ENCODE data around the gene WDFY3. TPM values are rescaled to one million over a fixed set of nuclear protein-coding genes. Genes with fewer than 3 reads are reported as not detected.

Gene WDFY3
- total RNA-seq, 1 experiment from 2014 or later = 42.7 TPM

GRCh38 chr4:84647312-84647884 is 319.1 kb downstream of the WDFY3 start:
- Mint-ChIP-seq H3K9me3 (ENCODE audit: unreplicated experiment) (no peaks in the 10 kb centered on the region), H3K36me3 (ENCODE audit: insufficient read depth, unreplicated experiment) (peaks cover 32% of the 10 kb centered on the region), H3K27me3 (ENCODE audit: insufficient read depth, unreplicated experiment) (no peaks in the 10 kb centered on the region), H3K27ac (ENCODE audit: unreplicated experiment) (no peak overlapping the region), H3K4me1 (ENCODE audit: low read depth, unreplicated experiment) (no peaks in the 10 kb centered on the region), H3K4me3 (ENCODE audit: unreplicated experiment) (no peak overlapping the region)
- intact Hi-C loops (cut with micrococcal nuclease; ENCODE audit: unreplicated experiment) = no loop called here
- BruUV-seq (replicated peaks) = no TSS peak
- H3K27me3 ChIP-seq (replicated peaks; ENCODE audit: control insufficient read depth, insufficient read depth, low read length) = no peaks in the 10 kb centered on the region
- H3K4me3 ChIP-seq (ENCODE audit: low read depth, low read length) = no peak overlapping the region
- H3K36me3 ChIP-seq (ENCODE audit: control insufficient read depth, insufficient read depth, low read length) = no peaks in the 10 kb centered on the region
- no peaks in the 10 kb centered on the region for H3K9me3 ChIP-seq
- no peak for TF ChIP-seq CTCF (IDR thresholded peaks at IDR 0.05; ENCODE audit: insufficient read depth in 1 of 2, low read depth in 1 of 2, low read length in 1 of 2, severe bottlenecking in 1 of 2, unreplicated experiment in 1 of 2)
- H3K4me1 ChIP-seq = no peaks in the 10 kb centered on the region
- POLR2A ChIA-PET = no interaction called here
- CTCF ChIA-PET = no interaction called here
- DNase-seq = no peak

DNA sequence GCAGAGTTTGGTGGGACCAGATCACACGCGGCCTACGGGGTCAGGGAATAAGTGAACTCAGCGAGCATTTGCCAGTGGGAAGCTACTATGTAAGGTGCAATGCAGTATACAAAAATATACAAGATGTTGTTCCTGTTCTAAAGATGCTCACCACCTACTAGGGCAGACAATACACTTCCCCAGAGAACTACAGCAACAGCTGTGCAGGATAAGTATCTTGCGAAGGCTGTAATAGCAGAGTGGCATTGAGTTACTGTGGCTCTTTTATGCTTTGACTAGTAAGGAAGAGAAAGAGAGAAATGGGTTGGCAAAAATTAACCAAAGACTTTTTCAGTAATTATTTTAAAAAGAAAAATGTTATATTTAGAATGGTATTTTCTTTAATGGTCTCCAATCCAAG is 322.4 kb downstream of the WDFY3 start:
- intact Hi-C loops (cut with micrococcal nuclease; ENCODE audit: unreplicated experiment) = no loop called here
- Histone ChIP-seq H3K9me3 (no peaks in the 10 kb centered on the region), H3K4me3 (ENCODE audit: low read depth, low read length) (no peak overlapping the region), H3K4me1 (no peaks in the 10 kb centered on the region), H3K36me3 (ENCODE audit: control insufficient read depth, insufficient read depth, low read length) (no peaks in the 10 kb centered on the region), H3K27me3 (replicated peaks; ENCODE audit: control insufficient read depth, insufficient read depth, low read length) (no peaks in the 10 kb centered on the region)
- Mint-ChIP-seq H3K27ac (ENCODE audit: unreplicated experiment) (no peak overlapping the region), H3K36me3 (ENCODE audit: insufficient read depth, unreplicated experiment) (peaks cover 20% of the 10 kb centered on the region), H3K27me3 (ENCODE audit: insufficient read depth, unreplicated experiment) (no peaks in the 10 kb centered on the region), H3K9me3 (ENCODE audit: unreplicated experiment) (no peaks in the 10 kb centered on the region), H3K4me3 (ENCODE audit: unreplicated experiment) (no peak overlapping the region), H3K4me1 (ENCODE audit: low read depth, unreplicated experiment) (no peaks in the 10 kb centered on the region)
- ChIA-PET CTCF (no interaction called here), POLR2A (no interaction called here)
- no peak for TF ChIP-seq CTCF (IDR thresholded peaks at IDR 0.05; ENCODE audit: insufficient read depth in 1 of 2, low read depth in 1 of 2, low read length in 1 of 2, severe bottlenecking in 1 of 2, unreplicated experiment in 1 of 2)
- no peak for DNase-seq
- no TSS peak for BruUV-seq (replicated peaks)

DNA sequence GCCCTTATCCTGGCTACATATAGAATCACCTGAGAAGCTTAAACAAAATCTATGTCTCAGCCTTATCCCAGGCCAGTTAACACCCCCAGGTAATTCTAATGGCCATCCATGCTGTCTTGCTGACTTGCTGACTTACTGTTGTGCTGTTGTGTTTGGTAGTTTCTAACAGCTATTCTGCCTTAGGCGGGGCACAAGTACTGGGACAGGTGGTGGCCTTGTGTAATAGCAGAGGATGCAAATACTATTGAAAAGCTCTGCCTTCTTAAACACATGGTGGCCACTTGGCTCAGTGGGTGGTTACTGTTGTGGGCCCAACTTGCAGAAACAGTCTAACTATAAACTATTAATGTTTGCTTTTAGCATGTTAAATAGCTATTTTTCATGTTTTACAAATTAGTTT is 327.3 kb downstream of the WDFY3 start:
- CTCF ChIA-PET = no interaction called here

More for the DNA sequence above, 327.3 kb downstream of the WDFY3 start:
- Histone ChIP-seq H3K27me3 (replicated peaks; ENCODE audit: control insufficient read depth, insufficient read depth, low read length) (no peaks in the 10 kb centered on the region), H3K4me3 (ENCODE audit: low read depth, low read length) (no peak overlapping the region), H3K4me1 (no peaks in the 10 kb centered on the region), H3K36me3 (ENCODE audit: control insufficient read depth, insufficient read depth, low read length) (no peaks in the 10 kb centered on the region), H3K9me3 (no peaks in the 10 kb centered on the region)
- Mint-ChIP-seq H3K9me3 (ENCODE audit: unreplicated experiment) (no peaks in the 10 kb centered on the region), H3K36me3 (ENCODE audit: insufficient read depth, unreplicated experiment) (peaks cover 14% of the 10 kb centered on the region), H3K27me3 (ENCODE audit: insufficient read depth, unreplicated experiment) (no peaks in the 10 kb centered on the region), H3K27ac (ENCODE audit: unreplicated experiment) (no peak overlapping the region), H3K4me1 (ENCODE audit: low read depth, unreplicated experiment) (no peaks in the 10 kb centered on the region), H3K4me3 (ENCODE audit: unreplicated experiment) (no peak overlapping the region)
- BruUV-seq (replicated peaks) = no TSS peak
- DNase-seq = no peak
- POLR2A ChIA-PET = no interaction called here
- intact Hi-C loops (cut with micrococcal nuclease; ENCODE audit: unreplicated experiment) = no loop called here
- no peak for TF ChIP-seq CTCF (IDR thresholded peaks at IDR 0.05; ENCODE audit: insufficient read depth in 1 of 2, low read depth in 1 of 2, low read length in 1 of 2, severe bottlenecking in 1 of 2, unreplicated experiment in 1 of 2)
